A172 (cell line): ENCODE data around the gene ARHGEF35. TPM values are rescaled to one million over a fixed set of nuclear protein-coding genes. Genes with fewer than 3 reads are reported as not detected.
"Not testable (repeated sequence)": the region's sequence is repeated elsewhere in the genome, so short reads cannot be mapped to it uniquely, and the experiment has no call there.

Experiments used
- DNase-seq: peaks from one replicate; pipeline ENCODE4 v3.0.0-alpha.2; 2015; ENCODE audit warnings: low spot score
- total RNA-seq: library from RNA; depleted of rRNA; stranded (reverse); fragments of >200 nt; shearing (Covaris generic); gene quantifications from 2 replicates; pipeline ENCODE4 v1.2.3, GENCODE V29; 2014; rRNA removed

The ARHGEF35 gene
- total RNA-seq, result not detected in 2 replicates

DNA sequence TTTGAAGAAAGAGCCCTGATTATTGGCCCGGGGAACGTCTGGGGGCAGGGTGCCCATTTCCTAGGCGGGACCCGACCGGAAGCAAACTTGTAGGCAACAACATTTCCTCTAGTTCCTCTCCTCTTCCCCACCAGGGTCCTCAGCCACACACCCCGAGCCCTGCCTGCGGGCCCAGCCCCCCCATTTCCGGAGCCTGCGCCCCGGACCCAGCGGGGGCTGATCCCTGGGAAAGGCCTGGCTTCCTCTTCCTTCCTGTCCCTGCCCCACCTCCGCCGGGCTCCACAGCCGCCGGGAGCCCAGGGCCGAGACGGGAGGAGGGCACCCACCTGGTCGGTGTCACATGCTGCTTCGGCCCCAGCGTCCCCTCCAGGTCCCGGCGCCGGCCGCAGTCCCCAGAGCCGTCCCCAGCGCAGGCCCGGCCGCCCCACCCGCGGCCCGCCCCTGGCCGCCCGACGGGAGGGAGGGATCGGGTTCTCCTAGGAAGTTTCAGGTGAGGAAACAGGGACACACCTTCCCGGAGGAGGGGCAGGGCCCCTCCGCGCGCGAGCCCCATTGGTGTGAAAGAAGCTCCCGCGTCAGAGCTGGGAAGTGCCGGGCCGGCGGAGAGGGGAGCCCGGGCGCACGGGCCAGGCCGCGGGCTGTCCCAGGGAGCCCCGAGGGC is at the start of gene ARHGEF35:
Gene ARHGEF35, minus strand, starts transcription at position 622 of the 661 bp plus-strand sequence. CDS start 7,450 bp downstream, outside the sequence.
- not testable (repeated sequence) for DNase-seq

DNA sequence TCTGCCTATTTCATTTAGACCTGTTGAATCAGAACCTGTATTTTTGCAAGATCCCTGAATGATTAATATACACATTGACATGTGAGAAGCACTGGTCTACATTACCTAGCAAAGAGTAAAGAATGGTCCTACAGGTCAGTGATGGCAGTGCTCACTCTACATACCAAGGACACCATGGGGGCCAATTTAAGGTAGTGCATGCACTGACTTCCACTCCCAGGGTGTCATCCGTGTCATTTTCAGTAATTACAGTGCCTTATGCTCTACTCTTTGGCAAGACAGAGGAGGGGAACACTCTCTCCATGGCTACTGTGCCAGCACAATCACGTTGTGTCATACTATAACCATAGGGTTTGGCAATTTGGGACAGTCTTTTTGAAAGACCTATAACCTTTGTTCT is 49.7 kb upstream of the ARHGEF35 start:
- DNase-seq, result not testable (repeated sequence)

DNA sequence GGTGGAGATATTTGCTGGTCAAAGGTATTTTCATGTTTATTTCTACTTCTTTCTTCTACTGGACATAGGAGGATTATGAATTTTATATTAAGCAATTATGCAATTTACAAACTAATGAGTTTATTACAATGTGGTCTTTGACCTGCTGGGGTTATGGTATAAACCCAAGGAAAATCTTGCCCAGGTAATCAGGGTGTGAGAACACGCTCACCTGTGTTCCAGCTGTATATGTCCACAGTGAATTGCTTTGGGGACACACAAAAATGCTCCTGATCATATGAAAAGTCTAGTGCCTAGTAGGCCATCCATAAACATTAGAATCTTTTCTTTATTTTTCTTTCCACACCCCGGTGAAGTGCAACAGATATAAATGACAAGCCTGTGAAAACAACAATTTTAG is 43.7 kb upstream of the ARHGEF35 start, which contains the start of gene OR2A42:
Gene OR2A42, minus strand, starts transcription at position 241 of the 400 bp plus-strand sequence. CDS start 6,762 bp downstream, outside the sequence.
- not testable (repeated sequence) for DNase-seq

DNA sequence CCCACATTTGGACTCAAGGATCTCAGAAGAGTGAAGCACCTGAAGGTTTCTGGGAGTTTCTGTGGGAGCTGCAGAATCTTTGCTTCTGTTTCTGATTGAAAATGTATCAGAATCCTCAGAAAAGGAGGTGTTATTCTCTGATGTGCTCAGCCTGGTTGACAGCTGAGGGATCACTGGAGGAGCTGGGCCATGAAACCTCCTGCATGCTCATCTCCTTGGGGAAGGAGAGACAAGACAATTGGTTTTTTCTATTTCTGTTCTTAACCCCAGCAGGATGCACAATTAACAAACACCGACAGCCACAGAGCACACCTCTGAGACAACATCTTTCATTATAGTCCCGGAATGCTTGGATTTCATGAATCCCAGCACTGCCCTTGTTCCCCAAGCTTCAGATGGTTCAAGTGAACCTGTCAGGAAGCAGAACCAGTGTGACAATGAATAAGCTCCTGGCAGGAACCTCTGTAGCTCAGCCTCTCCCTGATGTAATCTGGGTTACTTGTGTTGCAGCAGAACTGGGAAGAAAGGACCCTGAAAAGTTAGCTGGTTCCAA is 43.0 kb upstream of the ARHGEF35 start:
- DNase-seq, result not testable (repeated sequence)

DNA sequence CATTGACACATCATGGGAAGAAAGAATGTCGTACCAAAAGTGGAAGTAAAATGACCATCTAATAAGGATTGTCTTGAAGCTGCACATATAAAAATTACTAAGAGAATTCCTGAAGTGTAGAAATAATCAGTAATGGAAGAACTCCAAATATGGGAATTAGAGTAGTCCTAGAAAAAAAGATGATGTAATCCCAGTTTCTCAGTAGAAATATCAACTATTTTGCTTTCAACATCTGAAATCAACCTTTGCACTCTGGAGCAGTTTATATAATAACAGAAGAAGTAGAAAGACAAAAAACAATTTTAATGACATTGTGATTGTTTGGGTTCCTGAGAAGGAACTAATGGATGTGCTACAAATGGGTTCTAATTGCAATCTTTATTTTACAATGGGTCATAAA is 37.4 kb upstream of the ARHGEF35 start:
- DNase-seq, result not testable (repeated sequence)

DNA sequence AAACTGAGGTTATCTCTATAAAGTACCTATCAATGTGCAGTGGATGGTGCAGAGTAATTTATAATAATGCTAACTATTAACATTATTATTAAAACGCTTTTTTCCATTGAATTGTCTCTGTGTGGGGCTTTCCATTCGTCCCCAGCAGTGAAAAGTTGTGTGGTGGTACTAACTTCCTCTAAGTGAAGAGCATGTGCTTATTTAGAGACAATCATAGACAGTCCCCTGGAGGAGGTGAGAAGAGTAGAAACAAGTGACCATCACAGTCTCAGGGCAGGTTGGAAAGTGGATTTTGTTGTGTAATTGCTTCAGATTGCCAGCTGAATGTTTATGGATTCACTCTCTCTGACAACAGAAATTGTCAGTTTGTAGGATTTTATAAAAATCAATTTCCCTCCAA is 35.4 kb upstream of the ARHGEF35 start:
- DNase-seq, result not testable (repeated sequence)

DNA sequence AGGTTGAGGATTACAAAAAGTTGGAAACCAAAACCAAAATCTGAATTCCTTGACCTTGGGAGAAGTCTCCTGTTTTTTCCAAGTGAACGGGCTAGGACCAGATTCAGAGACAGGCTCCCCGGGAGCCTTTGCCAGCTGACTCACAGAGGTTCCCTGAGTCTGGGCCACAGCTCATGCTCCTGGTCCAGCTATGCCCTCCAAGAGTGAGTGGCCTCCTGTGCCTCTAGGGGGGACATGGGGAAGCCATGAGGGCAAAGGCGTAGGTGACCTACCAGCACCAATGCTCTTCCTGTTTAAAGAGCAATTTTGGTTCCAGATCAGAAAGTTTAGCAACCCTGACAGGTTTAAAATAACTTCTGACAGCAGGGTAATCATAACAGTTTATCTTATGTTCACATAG is 33.2 kb upstream of the ARHGEF35 start:
- DNase-seq, result not testable (repeated sequence)

DNA sequence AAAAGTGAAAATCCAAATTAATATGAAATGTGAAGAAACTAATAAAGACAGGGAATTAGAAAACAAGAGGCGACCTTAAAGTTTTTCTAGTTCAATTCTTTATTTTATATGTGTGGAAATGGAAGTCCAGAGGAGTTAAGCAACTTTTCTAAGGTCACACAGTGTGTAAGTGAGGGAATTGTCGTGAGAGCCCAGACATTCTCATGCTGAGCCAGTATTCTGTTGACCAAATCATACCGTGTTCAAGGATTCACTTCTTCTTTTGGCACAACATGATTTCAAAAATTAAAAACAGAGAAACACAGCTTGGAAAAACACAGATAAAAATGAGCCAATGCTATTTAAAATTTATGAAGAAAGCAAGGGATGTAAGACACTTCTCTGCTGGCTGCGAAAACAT is 31.2 kb upstream of the ARHGEF35 start:
- DNase-seq, result not testable (repeated sequence)

DNA sequence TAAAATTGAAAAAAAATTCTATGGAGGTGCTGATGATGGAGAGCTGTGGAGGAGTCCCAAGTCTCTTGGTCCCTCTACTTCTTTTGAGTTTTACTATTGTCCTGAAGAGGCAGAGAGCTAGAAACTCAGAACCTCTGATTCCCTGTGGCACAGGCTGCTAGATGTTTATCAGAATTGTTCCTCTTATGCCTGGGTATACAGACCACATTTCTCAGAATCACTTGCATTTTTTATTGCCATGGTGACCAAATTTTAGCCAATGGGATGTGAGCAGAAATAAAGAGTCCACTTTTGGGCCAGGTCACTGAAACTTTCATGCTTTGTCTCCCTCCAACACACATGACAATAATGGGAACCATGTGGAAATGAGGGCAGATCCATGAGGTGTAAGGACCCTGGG is 28.0 kb upstream of the ARHGEF35 start:
- DNase-seq, result not testable (repeated sequence)

DNA sequence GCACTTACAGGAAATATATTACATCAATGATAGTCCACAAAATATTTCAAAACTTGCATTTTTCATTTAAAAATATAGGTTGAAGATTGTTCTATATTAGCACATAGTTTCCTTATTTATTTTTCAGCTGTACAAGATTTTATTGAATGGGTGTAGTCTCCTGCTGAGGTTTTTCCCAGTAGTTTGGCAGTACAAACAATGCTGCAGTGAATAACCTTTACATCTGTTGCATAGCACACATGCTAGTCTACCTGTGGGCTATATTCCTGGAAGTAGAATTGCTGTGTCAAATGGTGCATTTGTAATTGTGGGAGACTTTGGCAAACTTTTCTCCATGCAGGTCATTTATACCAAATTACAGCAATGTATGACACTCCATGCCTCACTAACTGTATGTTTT is 24.9 kb upstream of the ARHGEF35 start:
- DNase-seq, result not testable (repeated sequence)

DNA sequence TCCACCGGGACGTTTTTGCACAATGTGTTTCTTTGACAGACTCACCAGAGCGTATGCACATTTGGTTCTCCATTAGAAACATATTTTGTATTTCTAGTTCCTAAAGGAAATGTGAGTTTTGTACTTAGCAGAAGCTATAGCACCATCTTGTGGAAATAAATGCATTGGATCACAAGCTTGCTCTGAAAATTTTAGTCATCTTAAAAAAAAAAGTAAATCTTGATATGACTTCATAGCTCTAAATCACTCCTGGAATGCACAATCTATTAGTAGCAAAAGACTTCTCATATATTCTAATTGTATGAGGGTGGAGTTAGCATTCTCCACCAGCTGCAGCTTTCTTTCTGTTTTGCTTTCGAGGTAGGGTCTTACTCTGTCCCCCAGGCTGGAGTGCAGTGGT is 23.5 kb upstream of the ARHGEF35 start:
- not testable (repeated sequence) for DNase-seq

DNA sequence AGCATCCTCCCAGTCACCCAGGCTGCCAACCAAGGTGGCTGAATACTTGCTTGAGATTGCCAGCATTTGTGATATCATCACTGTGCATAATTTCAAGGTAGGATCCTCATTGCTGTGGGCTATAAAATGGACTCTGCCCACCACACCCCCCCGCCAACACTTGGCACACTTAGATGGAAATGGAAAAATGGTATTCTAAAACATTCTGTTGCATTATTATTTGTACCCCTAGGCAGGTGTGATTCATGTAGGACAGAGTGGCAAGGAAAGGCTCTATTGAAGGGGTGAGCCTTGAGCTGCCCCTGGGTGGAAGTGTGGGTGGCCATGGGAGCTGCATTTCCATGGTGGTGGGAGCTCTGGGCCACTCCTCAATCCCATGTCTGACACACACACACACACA is 22.9 kb upstream of the ARHGEF35 start:
- not testable (repeated sequence) for DNase-seq

DNA sequence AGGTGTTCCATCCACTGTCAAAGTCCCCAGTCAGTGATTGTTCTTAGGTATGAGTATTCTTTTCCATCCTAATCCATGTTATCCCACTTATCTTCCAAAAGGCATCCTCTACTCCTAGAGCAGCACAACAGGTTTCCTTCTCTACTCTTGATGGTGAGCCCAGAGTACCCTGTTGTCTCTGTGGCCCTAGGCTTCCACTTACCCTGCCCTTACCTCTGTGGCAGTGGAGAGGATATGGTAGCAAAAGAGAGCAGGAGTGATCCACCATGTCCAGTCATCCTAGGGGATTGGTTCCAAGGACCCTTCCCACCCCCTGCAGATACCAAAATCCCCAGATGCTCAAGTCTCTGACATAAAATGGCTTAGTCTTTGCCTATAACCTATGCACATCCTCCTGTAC is 21.6 kb upstream of the ARHGEF35 start:
- not testable (repeated sequence) for DNase-seq

DNA sequence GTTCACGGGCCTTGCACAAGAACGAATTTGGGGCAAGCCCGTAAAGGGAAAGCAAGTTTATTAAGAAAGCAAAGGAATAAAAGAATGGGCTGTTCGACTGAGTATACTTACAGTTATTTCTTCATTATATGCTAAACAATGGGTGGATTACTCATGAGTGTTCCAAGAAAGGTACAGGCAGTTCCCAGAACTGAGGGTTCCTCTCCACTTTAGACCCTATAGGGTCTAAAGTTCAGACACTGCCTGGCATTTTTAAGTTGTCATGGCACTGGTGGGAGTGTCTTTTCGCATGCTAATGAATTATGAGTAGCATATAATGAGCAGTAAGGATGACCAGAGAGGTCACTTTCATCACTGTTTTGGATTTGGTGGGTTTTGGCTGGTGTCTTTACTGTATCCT is 9.7 kb upstream of the ARHGEF35 start:
- DNase-seq, result not testable (repeated sequence)

DNA sequence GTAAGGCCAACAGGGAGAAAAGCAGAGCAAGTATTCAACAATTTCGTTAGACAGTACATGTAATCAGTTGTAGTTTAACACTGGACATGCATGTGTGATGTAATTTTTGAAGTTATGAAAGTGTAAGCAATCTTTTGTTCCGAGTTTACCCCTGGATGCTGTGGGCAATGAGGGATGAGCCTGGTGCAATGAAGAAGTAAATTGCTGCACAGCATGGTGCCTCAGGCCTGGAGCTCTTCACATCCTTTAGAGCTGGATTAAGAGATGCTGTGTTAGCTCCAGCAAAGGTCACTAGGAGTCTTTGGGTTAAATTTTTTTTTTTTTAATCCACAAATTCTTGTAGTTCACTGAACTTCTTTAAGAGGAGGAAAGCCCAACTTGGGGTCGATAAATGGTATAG is 7.5 kb upstream of the ARHGEF35 start:
- DNase-seq, result not testable (repeated sequence)

DNA sequence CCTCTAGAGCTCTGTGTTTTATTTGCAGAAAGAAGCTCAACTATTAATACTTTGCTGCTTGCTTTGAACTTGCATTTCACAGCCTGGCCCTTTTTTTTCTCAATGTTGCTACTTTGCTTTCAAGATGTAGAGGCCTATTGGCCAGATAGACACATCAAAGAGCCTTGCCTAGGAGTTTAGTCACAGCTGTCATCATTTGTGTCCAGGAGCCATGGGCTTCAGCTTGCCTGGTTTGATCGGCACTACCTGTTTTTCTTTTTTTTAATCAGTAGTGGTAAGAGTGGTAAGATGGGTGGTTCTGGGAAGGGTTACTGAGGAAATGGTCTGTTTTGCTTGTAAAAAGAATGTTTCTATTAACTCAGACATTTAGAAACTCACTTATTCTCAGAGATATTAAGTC is 6.3 kb upstream of the ARHGEF35 start:
- not testable (repeated sequence) for DNase-seq

DNA sequence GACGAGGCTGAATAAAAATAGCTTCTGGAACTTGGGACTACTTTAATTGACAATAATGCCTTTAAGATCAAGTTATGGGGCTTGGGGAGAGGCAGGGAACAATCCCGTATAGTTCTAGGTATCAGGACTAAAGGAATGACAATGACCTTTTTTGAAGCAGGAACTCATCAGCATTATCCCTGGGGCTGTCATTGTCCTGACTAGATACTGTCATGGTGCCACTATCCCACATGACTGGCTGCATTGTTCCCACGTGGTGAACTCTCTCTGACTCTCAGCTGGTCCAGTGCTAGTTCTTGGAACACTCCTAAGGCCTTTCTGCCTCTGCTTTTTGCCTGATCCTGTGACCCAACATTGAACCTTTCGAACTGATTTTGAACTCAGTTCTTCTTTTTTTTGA is 3.3 kb upstream of the ARHGEF35 start:
- not testable (repeated sequence) for DNase-seq

DNA sequence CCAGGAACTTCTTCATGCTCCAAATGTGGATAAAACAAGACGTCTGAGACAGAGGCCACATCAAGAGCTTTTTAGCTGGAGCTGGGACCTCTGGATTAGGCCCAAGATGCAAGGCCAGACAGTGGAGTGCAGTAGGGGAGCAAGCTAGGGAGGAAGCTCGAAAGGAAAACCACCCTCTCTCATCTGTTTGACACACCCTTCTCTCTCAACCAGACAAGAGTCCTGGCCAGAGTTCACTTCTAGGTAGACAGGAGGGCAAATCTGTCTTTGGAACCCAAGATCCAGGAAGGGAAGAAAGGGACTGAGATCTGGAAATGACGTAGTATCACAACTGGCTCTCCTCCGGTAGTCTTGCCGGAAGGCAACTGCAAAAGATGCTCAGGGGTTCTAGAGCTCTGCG is 1.2 kb downstream of the ARHGEF35 start:
- DNase-seq, result not testable (repeated sequence)

DNA sequence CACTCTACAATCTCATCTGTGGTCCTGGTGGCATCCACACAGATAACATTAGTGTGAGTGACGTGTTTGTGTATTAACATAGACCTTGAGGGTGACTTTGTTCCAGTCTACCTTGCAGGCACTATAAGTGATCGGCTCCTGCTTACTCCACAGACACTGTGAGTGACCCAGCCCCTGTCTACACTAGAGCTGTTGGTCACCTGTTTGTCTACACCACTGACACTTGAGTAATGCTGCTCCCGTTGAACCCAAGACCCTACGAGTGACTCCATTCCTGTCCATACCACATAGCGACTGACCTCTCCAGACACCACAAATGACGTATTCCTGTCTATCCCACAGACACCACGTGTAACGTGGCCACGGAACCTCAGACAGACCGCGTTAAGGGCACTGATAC is 1.9 kb downstream of the ARHGEF35 start:
- DNase-seq, result not testable (repeated sequence)

DNA sequence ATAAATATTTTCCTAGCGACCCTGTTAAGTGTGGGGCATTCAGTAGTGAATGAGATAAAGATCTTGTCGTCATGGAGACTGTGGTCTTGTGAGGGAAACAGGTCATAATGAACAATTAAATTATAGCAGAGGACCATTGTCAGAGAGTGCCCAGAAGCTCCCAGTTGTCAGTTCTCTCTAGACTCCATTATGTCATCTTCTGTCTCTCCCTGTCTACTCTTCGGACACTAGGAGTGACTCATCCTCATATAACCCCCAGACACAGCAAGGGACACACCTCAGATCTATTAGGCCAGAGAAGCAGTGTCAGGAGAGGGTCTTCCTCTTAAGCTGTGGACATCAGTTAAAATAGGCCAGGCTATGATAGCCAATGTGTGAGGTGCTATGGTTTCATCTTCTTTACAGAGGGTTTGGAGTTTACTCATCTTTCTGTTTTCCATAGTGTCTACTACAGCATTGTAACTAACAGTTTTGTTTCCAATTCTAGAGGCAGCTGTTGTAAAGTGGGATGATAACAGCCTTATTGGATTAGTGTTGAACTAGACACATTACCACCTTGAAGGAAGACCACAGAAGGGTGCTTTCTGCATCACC is 7.0 kb downstream of the ARHGEF35 start:
- not testable (repeated sequence) for DNase-seq

DNA sequence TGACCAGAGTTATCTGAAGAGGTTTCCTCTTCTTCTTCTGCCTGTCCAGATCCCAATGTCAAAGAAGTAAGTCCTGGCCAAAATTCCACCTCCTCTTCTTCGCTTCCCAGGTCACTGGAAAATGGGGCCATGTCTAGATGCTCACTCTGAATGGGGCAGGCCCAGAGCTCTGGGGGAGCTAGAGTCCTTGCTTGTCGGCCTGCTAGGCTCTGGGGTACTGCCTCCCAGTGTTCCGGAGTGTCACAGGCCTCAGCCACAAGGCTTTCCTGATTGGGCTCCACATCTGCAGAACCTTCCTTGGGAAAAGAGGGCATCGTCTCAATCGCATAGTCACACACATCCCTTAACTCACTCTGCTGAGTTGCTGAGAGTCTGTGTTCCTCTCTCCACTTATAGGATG is 7.8 kb downstream of the ARHGEF35 start:
- not testable (repeated sequence) for DNase-seq

DNA sequence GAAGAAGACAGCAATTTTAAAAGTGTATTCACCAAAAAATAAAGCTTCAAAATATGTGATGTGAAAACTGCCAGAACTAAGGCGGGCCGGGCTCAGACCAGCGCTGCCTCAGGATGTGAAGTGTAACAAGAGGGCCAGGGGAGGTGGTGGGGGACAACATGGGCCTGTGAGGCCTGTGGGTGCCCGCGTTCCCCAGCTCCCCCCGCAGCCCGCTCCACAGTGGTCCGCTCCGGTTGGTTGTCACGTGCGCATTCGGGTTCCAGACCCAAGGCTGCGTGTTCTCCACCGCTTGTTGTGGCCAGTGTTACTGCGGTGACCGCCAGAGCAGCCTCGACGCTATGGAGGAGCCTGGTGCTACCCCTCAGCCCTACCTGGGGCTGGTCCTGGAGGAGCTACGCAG is 12.5 kb downstream of the ARHGEF35 start, which contains the start of gene CTAGE4:
Gene CTAGE4, plus strand, starts transcription at position 301 of the 400 bp plus-strand sequence. Its CDS starts 38 bp downstream, at position 339.
- DNase-seq, result not testable (repeated sequence)

DNA sequence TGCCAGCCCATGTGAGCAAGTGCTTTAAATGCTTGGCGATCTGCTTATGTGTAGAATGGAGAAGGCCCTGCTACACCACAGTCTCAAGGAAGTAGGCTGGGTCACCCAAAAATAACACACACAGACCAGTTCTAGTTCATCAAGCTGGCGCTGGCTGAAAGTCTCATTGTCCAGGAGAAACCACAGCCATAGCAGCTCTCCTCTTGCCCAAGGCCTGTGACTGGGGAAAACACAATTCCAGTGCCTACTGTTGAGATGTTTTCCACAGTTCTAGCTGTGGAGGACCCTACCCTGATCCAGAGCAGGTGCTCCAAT is 16.5 kb downstream of the ARHGEF35 start:
- not testable (repeated sequence) for DNase-seq
